Peyer's patch (tissue), 4 donors: ENCODE results near the gene GNG12. TPM values are rescaled to one million over a fixed set of nuclear protein-coding genes. Genes with fewer than 3 reads are reported as not detected.

Source experiments
- DNase-seq, 3 donors: peaks; one replicate each; pipeline ENCODE4 v3.0.0-alpha.2; 2017 to 2019
- H3K27ac ChIP-seq, 4 donors: fragments of 200-600 bp; sonication (generic); one replicate each; pipeline ENCODE4 v1.5.1; 2016 to 2019
- H3K27me3 ChIP-seq, 2 donors: fragments of 200-600 bp; sonication (generic); one replicate each; pipeline ENCODE4 v1.5.1; 2019
- H3K36me3 ChIP-seq, 3 donors: fragments of 200-600 bp; sonication (generic); one replicate each; pipeline ENCODE4 v1.5.1; 2016 to 2019
- H3K4me1 ChIP-seq, 4 donors: fragments of 200-600 bp; sonication (generic); one replicate each; pipeline ENCODE4 v1.5.1; 2016 to 2019
- H3K4me3 ChIP-seq, 4 donors: fragments of 200-600 bp; sonication (generic); 1 replicate in 3 of 4; 2 replicates in 1 of 4; pipeline ENCODE4 v1.5.1; 2016 to 2019; ENCODE audit warnings: mild to moderate bottlenecking in 1 of 4
- H3K9me3 ChIP-seq, 4 donors: fragments of 200-600 bp; sonication (generic); one replicate each; pipeline ENCODE4 v1.5.1; 2016 to 2019; ENCODE audit warnings: mild to moderate bottlenecking in 1 of 4
- CTCF ChIP-seq, 6 experiments: fragments of 450-650 bp in 4 of 6; fragments of 200-600 bp in 2 of 6; sonication (generic) in 1 of 6; IDR thresholded peaks; one replicate each; pipeline ENCODE4 v1.5.1; 2017 to 2019; ENCODE audit warnings: antibody characterized with exemption in 6 of 6, mild to moderate bottlenecking in 3 of 6, moderate library complexity in 1 of 6
- POLR2A ChIP-seq, 2 donors: fragments of 450-650 bp; IDR thresholded peaks; one replicate each; pipeline ENCODE4 v1.5.1; 2017; ENCODE audit warnings: antibody characterized with exemption in 2 of 2, mild to moderate bottlenecking in 2 of 2, moderate library complexity in 2 of 2
- total RNA-seq, 4 donors: library from RNA; depleted of rRNA; stranded (reverse); fragments of >200 nt; gene quantifications; one replicate each; pipeline ENCODE4 v1.1.0, GENCODE V29; 2016

GNG12 gene
- total RNA-seq, 4 donors from 2014 or later = 61.9 to 271 (median 165) TPM

GRCh38 chr1:67766141-67766978 lies 66.9 kb downstream of the GNG12 start:
- TF ChIP-seq CTCF (IDR thresholded peaks at IDR 0.05) (peak; percentile 35 to 89 (median 79)), POLR2A (IDR thresholded peaks at IDR 0.05) (no peak)
- H3K9me3 ChIP-seq = no peaks in the 10 kb centered on the region
- peak overlapping the region in 2 of 4 donors; percentile 65 to 67 for H3K27ac ChIP-seq
- H3K4me1 ChIP-seq = peaks cover 0 to 40% (median 0%) of the 10 kb centered on the region in 4 donors
- DNase-seq = no peak
- H3K36me3 ChIP-seq = no peaks in the 10 kb centered on the region
- H3K27me3 ChIP-seq = no peaks in the 10 kb centered on the region
- H3K4me3 ChIP-seq = peak overlapping the region in 1 of 4 donors; percentile 33

- TF ChIP-seq POLR2A (IDR thresholded peaks at IDR 0.05) = no peak
- no peak for TF ChIP-seq CTCF (IDR thresholded peaks at IDR 0.05)
- Histone ChIP-seq H3K27ac (peak overlapping the region in 2 of 4 donors; percentile 63 to 73), H3K4me3 (no peak overlapping the region), H3K27me3 (no peaks in the 10 kb centered on the region), H3K36me3 (no peaks in the 10 kb centered on the region), H3K9me3 (no peaks in the 10 kb centered on the region), H3K4me1 (peaks cover 0 to 53% (median 0%) of the 10 kb centered on the region in 4 donors)
- DNase-seq = peak in 1 of 3 donors; percentile 63
Measured at GRCh38 chr1:67764633-67765032, 68.6 kb downstream of the GNG12 start.

GRCh38 chr1:67761730-67762129 lies 71.5 kb downstream of the GNG12 start:
- DNase-seq = no peak
- H3K27me3 ChIP-seq = no peaks in the 10 kb centered on the region

GRCh38 chr1:67761091-67761490 lies 72.2 kb downstream of the GNG12 start:
- Histone ChIP-seq H3K9me3 (no peaks in the 10 kb centered on the region), H3K27ac (peak overlapping the region in 3 of 4 donors; percentile 9 to 81 (median 24)), H3K4me3 (no peak overlapping the region), H3K4me1 (peaks cover 0 to 65% (median 0%) of the 10 kb centered on the region in 4 donors), H3K36me3 (no peaks in the 10 kb centered on the region), H3K27me3 (no peaks in the 10 kb centered on the region)
- no peak for DNase-seq
- TF ChIP-seq CTCF (IDR thresholded peaks at IDR 0.05) = no peak
- no peak for TF ChIP-seq POLR2A (IDR thresholded peaks at IDR 0.05)

More at GRCh38 chr1:67761730-67762129, 71.5 kb downstream of the GNG12 start:
- H3K9me3 ChIP-seq = no peaks in the 10 kb centered on the region
- H3K36me3 ChIP-seq = no peaks in the 10 kb centered on the region
- H3K4me1 ChIP-seq = peaks cover 0 to 65% (median 0%) of the 10 kb centered on the region in 4 donors
- TF ChIP-seq POLR2A (IDR thresholded peaks at IDR 0.05) = no peak
- no peak for TF ChIP-seq CTCF (IDR thresholded peaks at IDR 0.05)
- no peak overlapping the region for H3K4me3 ChIP-seq
- peak overlapping the region in 1 of 4 donors; percentile 81 for H3K27ac ChIP-seq

- H3K4me3 ChIP-seq = no peak overlapping the region
- peak overlapping the region in 3 of 4 donors; percentile 45 to 93 (median 83) for H3K27ac ChIP-seq
- H3K36me3 ChIP-seq = no peaks in the 10 kb centered on the region
- no peaks in the 10 kb centered on the region for H3K27me3 ChIP-seq
- DNase-seq = peak; percentile 56 to 89 (median 74)
- H3K9me3 ChIP-seq = no peaks in the 10 kb centered on the region
- peaks cover 0 to 65% (median 0%) of the 10 kb centered on the region in 4 donors for H3K4me1 ChIP-seq
- TF ChIP-seq POLR2A (IDR thresholded peaks at IDR 0.05) (peak; percentile 40 to 79), CTCF (IDR thresholded peaks at IDR 0.05) (peak; percentile 73 to 94 (median 88))
Measured at GRCh38 chr1:67760030-67760821, 73.0 kb downstream of the GNG12 start.
